ENCODE measurements around the gene ARPC2. TPM values are rescaled to one million over a fixed set of nuclear protein-coding genes. Genes with fewer than 3 reads are reported as not detected.
A peak's percentile ranks its signal among the peaks of the same experiment; 100 is the strongest.

ARPC2 gene
- total and polyA plus RNA-seq, 12 donors = 58.5 to 213 (median 134) TPM

GRCh38 chr2:218289639-218290315 lies 72.8 kb downstream of the ARPC2 start:
- Histone ChIP-seq H3K27ac (peak overlapping the region in 9 of 10 donors; percentile 52 to 100 (median 99)), H3K4me1 (peaks cover 33 to 92% (median 68%) of the 10 kb centered on the region in 9 donors), H3K36me3 (peaks cover 0 to 6% (median 0%) of the 10 kb centered on the region in 9 donors), H3K27me3 (no peaks in the 10 kb centered on the region), H3K9me3 (no peaks in the 10 kb centered on the region), H3K4me3 (peak overlapping the region in 9 of 10 donors; percentile 71 to 99 (median 92))
- TF ChIP-seq, protein P1, sequence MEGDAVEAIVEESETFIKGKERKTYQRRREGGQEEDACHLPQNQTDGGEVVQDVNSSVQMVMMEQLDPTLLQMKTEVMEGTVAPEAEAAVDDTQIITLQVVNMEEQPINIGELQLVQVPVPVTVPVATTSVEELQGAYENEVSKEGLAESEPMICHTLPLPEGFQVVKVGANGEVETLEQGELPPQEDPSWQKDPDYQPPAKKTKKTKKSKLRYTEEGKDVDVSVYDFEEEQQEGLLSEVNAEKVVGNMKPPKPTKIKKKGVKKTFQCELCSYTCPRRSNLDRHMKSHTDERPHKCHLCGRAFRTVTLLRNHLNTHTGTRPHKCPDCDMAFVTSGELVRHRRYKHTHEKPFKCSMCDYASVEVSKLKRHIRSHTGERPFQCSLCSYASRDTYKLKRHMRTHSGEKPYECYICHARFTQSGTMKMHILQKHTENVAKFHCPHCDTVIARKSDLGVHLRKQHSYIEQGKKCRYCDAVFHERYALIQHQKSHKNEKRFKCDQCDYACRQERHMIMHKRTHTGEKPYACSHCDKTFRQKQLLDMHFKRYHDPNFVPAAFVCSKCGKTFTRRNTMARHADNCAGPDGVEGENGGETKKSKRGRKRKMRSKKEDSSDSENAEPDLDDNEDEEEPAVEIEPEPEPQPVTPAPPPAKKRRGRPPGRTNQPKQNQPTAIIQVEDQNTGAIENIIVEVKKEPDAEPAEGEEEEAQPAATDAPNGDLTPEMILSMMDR (IDR thresholded peaks at IDR 0.05) = no peak
- WGBS, 2 donors = 35 to 40% methylated on average over 6 of the region's 6 CpGs
- ATAC-seq (no peak), DNase-seq (no peak)
- intact Hi-C loops (cut with DNase I) = loop anchor here in 7 of 10 donors (5.0 to 10.0 kb wide), 5 partner anchors 105 to 275 kb away; partner anchors contain the start of genes CTDSP1 (in 6 of the 7), CNOT9 (in 1 of the 7) and USP37 (in 1 of the 7)

GRCh38 chr2:218290316-218291261 lies 73.6 kb downstream of the ARPC2 start:
- Histone ChIP-seq H3K27me3 (no peaks in the 10 kb centered on the region), H3K27ac (peak overlapping the region; percentile 95 to 100 (median 98)), H3K4me3 (peak overlapping the region in 9 of 10 donors; percentile 71 to 99 (median 92)), H3K4me1 (peaks cover 26 to 89% (median 64%) of the 10 kb centered on the region in 9 donors), H3K9me3 (no peaks in the 10 kb centered on the region), H3K36me3 (no peaks in the 10 kb centered on the region)
- DNase-seq = no peak
- WGBS, 2 donors = 51 to 57% methylated on average over 12 of the region's 12 CpGs
- TF ChIP-seq, protein P1 (IDR thresholded peaks at IDR 0.05) = no peak
- ATAC-seq = no peak
- intact Hi-C loops (cut with DNase I) = loop anchor here in 5 of 10 donors (5.0 to 10.0 kb wide), 5 partner anchors 104 to 274 kb away; partner anchors contain the start of genes CTDSP1 (in 4 of the 5), CNOT9 (in 1 of the 5) and USP37 (in 1 of the 5)

DNA sequence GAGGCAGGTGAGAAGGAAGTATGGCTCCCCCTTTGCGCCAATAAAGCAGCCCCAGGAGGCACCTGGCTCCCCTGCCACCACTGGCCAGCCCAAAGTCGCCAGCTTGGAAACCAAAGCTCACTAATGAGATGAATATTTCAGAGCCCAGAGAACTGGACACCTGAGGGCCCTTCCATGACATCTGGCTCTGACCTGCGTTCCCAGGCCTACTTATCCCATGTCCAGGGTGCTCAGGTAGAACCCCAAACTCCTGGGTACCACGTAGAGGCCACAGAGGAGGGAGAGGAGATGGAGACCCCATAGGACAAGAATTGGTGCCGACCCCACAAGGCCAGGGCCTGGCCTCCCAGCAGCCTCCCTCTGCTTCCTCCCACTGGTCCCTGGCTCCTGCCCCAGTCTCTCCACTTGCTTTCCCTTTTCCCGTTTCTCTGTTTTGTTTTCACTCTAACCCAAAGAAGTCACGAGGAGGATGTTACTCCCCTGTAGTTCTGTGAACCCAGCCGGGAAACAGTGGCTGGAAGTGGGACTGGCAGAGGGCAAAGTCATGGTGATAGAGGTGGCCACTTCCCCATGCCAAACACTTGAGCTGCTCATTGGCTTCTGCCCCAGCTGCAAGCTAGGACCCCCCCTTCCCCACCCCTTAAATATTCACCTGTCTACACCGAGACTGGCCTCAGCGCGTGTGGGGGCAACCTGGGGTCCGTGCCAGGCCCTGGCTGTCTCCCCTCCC lies 74.5 kb downstream of the ARPC2 start:
- 27 to 33% methylated on average over 12 of the region's 12 CpGs for WGBS, 2 donors
- H3K27ac ChIP-seq = peak overlapping the region; percentile 95 to 100 (median 98)
- H3K36me3 ChIP-seq = no peaks in the 10 kb centered on the region
- intact Hi-C loops (cut with DNase I) = loop anchor here in 6 of 10 donors (1.0 to 10.0 kb wide), 8 partner anchors 21 to 273 kb away; partner anchors contain the start of genes CTDSP1 (in 4 of the 6), AAMP (in 1 of the 6), ARPC2 (in 1 of the 6) and CNOT9 (in 1 of the 6)
- H3K27me3 ChIP-seq = no peaks in the 10 kb centered on the region
- peak in 1 of 2 donors; percentile 42 for DNase-seq
- TF ChIP-seq, protein P1 (IDR thresholded peaks at IDR 0.05) = no peak
- ATAC-seq = peak; percentile 3 to 22 (median 8)
- no peaks in the 10 kb centered on the region for H3K9me3 ChIP-seq
- H3K4me1 ChIP-seq = peaks cover 17 to 80% (median 55%) of the 10 kb centered on the region in 9 donors
- peak overlapping the region; percentile 71 to 99 (median 92) for H3K4me3 ChIP-seq

Measured in heart right ventricle (tissue), 16 donors.